Endothelial cell of umbilical vein (primary cell): Measurements from ENCODE around the gene ATP5IF1. TPM values are rescaled to one million over a fixed set of nuclear protein-coding genes. Genes with fewer than 3 reads are reported as not detected.

Source experiments
- BruUV-seq: library from RNA; stranded (reverse); fragments of 400-500 nt; replicated peaks from 2 replicates; lab custom pipeline; 2021; lab: Mats Ljungman, UMichigan
- CTCF ChIA-PET: fragments of 300-600, 350-600 bp; sonication (Branson Sonifier 250); formaldehyde crosslinking; loops from one replicate; lab custom pipeline; 2021; ENCODE audit warnings: antibody characterized with exemption, inconsistent platforms; lab: Charles Lee
- POLR2A ChIA-PET: fragments of 300-600, 350-600 bp; sonication (Branson Sonifier 250); formaldehyde crosslinking; loops from one replicate; lab custom pipeline; 2021; ENCODE audit warnings: antibody characterized with exemption, inconsistent platforms; lab: Charles Lee
- DNase-seq: peaks from one replicate; pipeline ENCODE4 v3.0.0-alpha.2; 2011; ENCODE audit warnings: low read depth, low spot score
- FAIRE-seq: peaks from 2 replicates; lab custom pipeline; 2011; peaks lifted over from hg19 to GRCh38; lab: Jason Lieb, UNC
- H2AFZ ChIP-seq: 2 replicates; pipeline ENCODE4 v1.6.0; 2012; ENCODE audit warnings: low read depth, low read length, control low read depth, inconsistent platforms
- H3K27ac ChIP-seq: 2 replicates; pipeline ENCODE4 v1.5.1; 2011; ENCODE audit warnings: low read depth, mild to moderate bottlenecking, control low read depth, low read length, moderate library complexity; ENCODE audit not compliant: insufficient read depth
- H3K27me3 ChIP-seq, 2 experiments: 2 replicates each; pipeline versions ENCODE4 v1.6.0 to v1.6.1; 2011; ENCODE audit warnings: low read length in 2 of 2, mixed read lengths in 1 of 2; ENCODE audit not compliant: control insufficient read depth in 2 of 2, insufficient read depth in 2 of 2
- H3K36me3 ChIP-seq, 2 experiments: 2 replicates in 1 of 2; 3 replicates in 1 of 2; pipeline ENCODE4 v1.5.1; 2011; ENCODE audit warnings: low read length in 2 of 2, mild to moderate bottlenecking in 1 of 2, moderate library complexity in 1 of 2; ENCODE audit not compliant: control insufficient read depth in 2 of 2, insufficient read depth in 2 of 2; ENCODE audit errors: extremely low read depth in 1 of 2
- H3K4me1 ChIP-seq: 3 replicates; pipeline ENCODE4 v1.5.1; 2011; ENCODE audit warnings: mild to moderate bottlenecking, low read length; ENCODE audit not compliant: control insufficient read depth, insufficient read depth; ENCODE audit errors: extremely low read depth
- H3K4me2 ChIP-seq: 2 replicates; pipeline ENCODE4 v1.6.1; 2011; ENCODE audit warnings: low read length, control low read depth, mixed read lengths; ENCODE audit not compliant: insufficient read depth
- H3K4me3 ChIP-seq, 3 experiments: fragments of 200-600 bp in 1 of 3; sonication (generic), shearing (Covaris generic) in 1 of 3; replicated peaks in 1 of 3; 2 replicates each; pipeline ENCODE4 v1.5.1; 2011 to 2016; ENCODE audit warnings: control low read depth in 3 of 3, low read length in 3 of 3, mild to moderate bottlenecking in 2 of 3, inconsistent platforms in 1 of 3, low read depth in 1 of 3, moderate library complexity in 1 of 3; ENCODE audit not compliant: insufficient read depth in 1 of 3
- H3K79me2 ChIP-seq: 2 replicates; pipeline ENCODE4 v1.6.0; 2012; ENCODE audit warnings: low read length, inconsistent platforms; ENCODE audit not compliant: control insufficient read depth, insufficient read depth
- H3K9ac ChIP-seq: replicated peaks from 2 replicates; pipeline ENCODE3; 2011; ENCODE audit warnings: low read length, control low read depth; ENCODE audit not compliant: insufficient read depth; ENCODE audit errors: extremely low read depth
- H3K9me1 ChIP-seq: replicated peaks from 3 replicates; pipeline ENCODE4 v1.6.0; 2011; ENCODE audit warnings: mild to moderate bottlenecking, low read length; ENCODE audit not compliant: control insufficient read depth, insufficient read depth; ENCODE audit errors: extremely low read depth
- H3K9me3 ChIP-seq: replicated peaks from 2 replicates; pipeline ENCODE4 v1.5.1; 2012; ENCODE audit warnings: low read length, inconsistent platforms; ENCODE audit not compliant: control insufficient read depth, insufficient read depth
- H4K20me1 ChIP-seq: replicated peaks from 2 replicates; pipeline ENCODE3; 2011; ENCODE audit warnings: mild to moderate bottlenecking, low read length; ENCODE audit not compliant: control insufficient read depth, insufficient read depth; ENCODE audit errors: extremely low read depth
- FOS ChIP-seq: IDR thresholded peaks from 2 replicates; pipeline ENCODE4 v1.6.1; 2011; ENCODE audit warnings: mild to moderate bottlenecking, low read length, moderate library complexity, borderline replicate concordance; ENCODE audit not compliant: insufficient read depth
- GATA2 ChIP-seq: IDR thresholded peaks from 2 replicates; pipeline ENCODE4 v1.7.0; 2011; ENCODE audit warnings: low read depth, mild to moderate bottlenecking, moderate library complexity, mixed read lengths, low read length; ENCODE audit not compliant: insufficient read length, insufficient read depth
- MYC ChIP-seq: IDR thresholded peaks from one replicate; pipeline ENCODE4 v1.6.1; 2011; ENCODE audit warnings: mild to moderate bottlenecking, low read depth, low read length
- POLR2A ChIP-seq: IDR thresholded peaks from 2 replicates; pipeline ENCODE4 v1.6.1; 2012; ENCODE audit warnings: low read depth, mild to moderate bottlenecking, control low read depth, low read length
- POLR2AphosphoS5 ChIP-seq: IDR thresholded peaks from 2 replicates; pipeline ENCODE4 v1.6.1; 2012; ENCODE audit warnings: low read depth, mild to moderate bottlenecking, control low read depth, low read length, moderate library complexity; ENCODE audit not compliant: insufficient read depth
- dilution Hi-C: fragments of 300-500 bp; cut with MboI; formaldehyde crosslinking; loops from one replicate; pipeline ENCODE4 v1.15.0; 2019; ENCODE audit warnings: low sequenced_read_pairs; ENCODE audit not compliant: extremely low pct_ligation_motif_present
- intact Hi-C: fragments of 100-400 bp; cut with micrococcal nuclease; formaldehyde crosslinking; loops from one replicate; pipeline ENCODE4 v1.10.0; 2022
- polyA plus RNA-seq, 4 experiments: library from polyadenylated mRNA; depleted of rRNA in 3 of 4; stranded (reverse) in 3 of 4; unstranded in 1 of 4; fragments of >200 nt; gene quantifications; 2 replicates each; pipeline versions ENCODE4 v1.2.1 to v1.2.3, GENCODE V29; 2011 to 2012; ENCODE audit warnings: missing spikeins in 1 of 4
- total RNA-seq: library from RNA; stranded (reverse); gene quantifications from 2 replicates; pipeline ENCODE4 v1.2.3, GENCODE V29; 2021
- TF ChIP-seq, protein P1 (sequence below): IDR thresholded peaks from 2 replicates; pipeline ENCODE4 v1.6.1; 2011; ENCODE audit not compliant: insufficient read depth, insufficient read length
- TF ChIP-seq, protein P2 (sequence below), 2 donors: IDR thresholded peaks; 1 replicate in 1 of 2; 2 replicates in 1 of 2; pipeline ENCODE4 v1.5.1; 2011; ENCODE audit warnings: low read length in 2 of 2, mild to moderate bottlenecking in 2 of 2, moderate library complexity in 2 of 2, control low read depth in 1 of 2, inconsistent platforms in 1 of 2, low read depth in 1 of 2; ENCODE audit not compliant: insufficient read depth in 1 of 2; ENCODE audit errors: extremely low read depth in 1 of 2

ATP5IF1 gene
- total and polyA plus RNA-seq, 2 donors (not counting 3 experiments of a cell fraction or from before 2014, with no cell fraction given) = 133 to 243 TPM

DNA sequence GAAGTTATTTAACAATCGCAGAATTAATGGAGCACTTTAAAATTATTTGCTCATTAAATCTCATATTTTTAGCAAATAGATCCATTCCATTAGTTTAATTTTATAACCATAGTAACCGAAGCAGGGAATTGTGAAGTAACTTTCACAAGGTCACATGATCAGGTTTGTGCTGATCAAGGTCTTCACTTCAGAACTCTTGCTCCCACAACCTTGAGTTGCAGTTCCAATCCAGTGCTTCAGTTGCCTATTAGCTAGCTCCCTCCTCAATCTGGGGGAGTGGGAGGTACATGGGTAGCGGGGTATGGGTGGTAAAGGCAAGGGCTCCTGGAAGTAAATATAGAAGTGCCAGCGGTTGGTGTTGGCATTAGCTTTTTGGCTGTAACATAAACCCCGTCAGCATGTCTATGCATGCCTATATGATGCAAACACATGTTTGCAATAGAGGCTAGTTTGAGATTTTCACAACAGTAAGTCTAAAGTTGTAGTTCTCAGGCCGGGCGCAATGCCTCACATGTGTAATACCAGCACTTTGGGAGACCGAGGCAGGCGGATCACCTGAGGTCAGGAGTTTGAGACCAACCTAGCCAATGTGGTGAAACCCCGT lies 5.8 kb downstream of the ATP5IF1 start:
- Histone ChIP-seq H3K4me2 (no peak overlapping the region), H3K79me2 (peaks cover 13% of the 10 kb centered on the region), H3K27ac (no peak overlapping the region), H3K27me3 (no peaks in the 10 kb centered on the region), H3K9ac (no peak overlapping the region), H3K4me3 (no peak overlapping the region), H2AFZ (no peak overlapping the region), H4K20me1 (no peaks in the 10 kb centered on the region), H3K9me3 (no peaks in the 10 kb centered on the region), H3K9me1 (no peaks in the 10 kb centered on the region), H3K4me1 (peaks cover 16% of the 10 kb centered on the region), H3K36me3 (peaks cover 0 to 4% of the 10 kb centered on the region in 2 experiments)
- TF ChIP-seq FOS (no peak), POLR2A (no peak), POLR2AphosphoS5 (no peak), MYC (no peak), GATA2 (no peak)
- TF ChIP-seq, protein P1, sequence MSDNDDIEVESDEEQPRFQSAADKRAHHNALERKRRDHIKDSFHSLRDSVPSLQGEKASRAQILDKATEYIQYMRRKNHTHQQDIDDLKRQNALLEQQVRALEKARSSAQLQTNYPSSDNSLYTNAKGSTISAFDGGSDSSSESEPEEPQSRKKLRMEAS = no peak
- TF ChIP-seq, protein P2, sequence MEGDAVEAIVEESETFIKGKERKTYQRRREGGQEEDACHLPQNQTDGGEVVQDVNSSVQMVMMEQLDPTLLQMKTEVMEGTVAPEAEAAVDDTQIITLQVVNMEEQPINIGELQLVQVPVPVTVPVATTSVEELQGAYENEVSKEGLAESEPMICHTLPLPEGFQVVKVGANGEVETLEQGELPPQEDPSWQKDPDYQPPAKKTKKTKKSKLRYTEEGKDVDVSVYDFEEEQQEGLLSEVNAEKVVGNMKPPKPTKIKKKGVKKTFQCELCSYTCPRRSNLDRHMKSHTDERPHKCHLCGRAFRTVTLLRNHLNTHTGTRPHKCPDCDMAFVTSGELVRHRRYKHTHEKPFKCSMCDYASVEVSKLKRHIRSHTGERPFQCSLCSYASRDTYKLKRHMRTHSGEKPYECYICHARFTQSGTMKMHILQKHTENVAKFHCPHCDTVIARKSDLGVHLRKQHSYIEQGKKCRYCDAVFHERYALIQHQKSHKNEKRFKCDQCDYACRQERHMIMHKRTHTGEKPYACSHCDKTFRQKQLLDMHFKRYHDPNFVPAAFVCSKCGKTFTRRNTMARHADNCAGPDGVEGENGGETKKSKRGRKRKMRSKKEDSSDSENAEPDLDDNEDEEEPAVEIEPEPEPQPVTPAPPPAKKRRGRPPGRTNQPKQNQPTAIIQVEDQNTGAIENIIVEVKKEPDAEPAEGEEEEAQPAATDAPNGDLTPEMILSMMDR (IDR thresholded peaks at IDR 0.05; ENCODE audit: extremely low read depth in 1 of 2, insufficient read depth in 1 of 2, low read depth in 1 of 2, low read length in 2 of 2) = no peak
- ChIA-PET POLR2A (interaction anchor here (0.5 kb wide), 1 partner anchor 22 kb away, joined by 4 read pairs; no protein-coding TSS in a partner anchor), CTCF (no interaction called here)
- no peak for DNase-seq
- no TSS peak for BruUV-seq
- intact Hi-C loops = no loop called here
- no peak for FAIRE-seq
- dilution Hi-C loops = no loop called here
